Measurements from ENCODE around the gene FADS1.

Gene FADS1

GRCh38 chr11:61795459-61795858 is 21.3 kb downstream of the FADS1 start:
- DNase-seq (ENCODE audit: low spot score) = no peak

GRCh38 chr11:61794579-61794978 is 22.2 kb downstream of the FADS1 start:
- no peak for DNase-seq (ENCODE audit: low spot score)

- DNase-seq (ENCODE audit: low spot score) = no peak
Measured at GRCh38 chr11:61793829-61794204, 23.0 kb downstream of the FADS1 start.

GRCh38 chr11:61793083-61793828 is 23.5 kb downstream of the FADS1 start:
- DNase-seq (ENCODE audit: low spot score) = no peak

GRCh38 chr11:61792310-61793082 is 24.3 kb downstream of the FADS1 start, which contains the start of the genes FEN1 and TMEM258:
FEN1 (plus strand) TSS chr11:61792911; CDS start chr11:61795362, 2,451 bp downstream.
TMEM258 (minus strand) TSS chr11:61792599; CDS start chr11:61792558, 41 bp downstream.
- peak; percentile 92 for DNase-seq (ENCODE audit: low spot score)

GRCh38 chr11:61791737-61792309 is 25.0 kb downstream of the FADS1 start:
- DNase-seq (ENCODE audit: low spot score) = no peak

- DNase-seq (ENCODE audit: low spot score) = peak; percentile 62
Measured at GRCh38 chr11:61787928-61788491, 28.8 kb downstream of the FADS1 start.

- no peak for DNase-seq (ENCODE audit: low spot score)
Measured at GRCh38 chr11:61785837-61786402, 30.9 kb downstream of the FADS1 start.

GRCh38 chr11:61784506-61784805 is 32.3 kb downstream of the FADS1 start:
- DNase-seq (ENCODE audit: low spot score) = no peak

GRCh38 chr11:61783717-61784505 is 32.9 kb downstream of the FADS1 start:
- DNase-seq (ENCODE audit: low spot score) = no peak

- DNase-seq (ENCODE audit: low spot score) = no peak
Measured at GRCh38 chr11:61782841-61783240, 34.0 kb downstream of the FADS1 start.

- DNase-seq (ENCODE audit: low spot score) = no peak
Measured at GRCh38 chr11:61782299-61782698, 34.5 kb downstream of the FADS1 start.

- DNase-seq (ENCODE audit: low spot score) = no peak
Measured at GRCh38 chr11:61781585-61781984, 35.2 kb downstream of the FADS1 start.

GRCh38 chr11:61780581-61781162 is 36.1 kb downstream of the FADS1 start:
- DNase-seq (ENCODE audit: low spot score) = no peak

GRCh38 chr11:61779666-61780525 is 36.9 kb downstream of the FADS1 start:
- no peak for DNase-seq (ENCODE audit: low spot score)

- no peak for DNase-seq (ENCODE audit: low spot score)
Measured at GRCh38 chr11:61778920-61779650, 37.7 kb downstream of the FADS1 start.

- DNase-seq (ENCODE audit: low spot score) = no peak
Measured at GRCh38 chr11:61778357-61778886, 38.4 kb downstream of the FADS1 start.

- peak; percentile 58 for DNase-seq (ENCODE audit: low spot score)
Measured at GRCh38 chr11:61777234-61778090, 39.3 kb downstream of the FADS1 start.
